ENCODE data around the gene DBNL.

The DBNL gene

DNA sequence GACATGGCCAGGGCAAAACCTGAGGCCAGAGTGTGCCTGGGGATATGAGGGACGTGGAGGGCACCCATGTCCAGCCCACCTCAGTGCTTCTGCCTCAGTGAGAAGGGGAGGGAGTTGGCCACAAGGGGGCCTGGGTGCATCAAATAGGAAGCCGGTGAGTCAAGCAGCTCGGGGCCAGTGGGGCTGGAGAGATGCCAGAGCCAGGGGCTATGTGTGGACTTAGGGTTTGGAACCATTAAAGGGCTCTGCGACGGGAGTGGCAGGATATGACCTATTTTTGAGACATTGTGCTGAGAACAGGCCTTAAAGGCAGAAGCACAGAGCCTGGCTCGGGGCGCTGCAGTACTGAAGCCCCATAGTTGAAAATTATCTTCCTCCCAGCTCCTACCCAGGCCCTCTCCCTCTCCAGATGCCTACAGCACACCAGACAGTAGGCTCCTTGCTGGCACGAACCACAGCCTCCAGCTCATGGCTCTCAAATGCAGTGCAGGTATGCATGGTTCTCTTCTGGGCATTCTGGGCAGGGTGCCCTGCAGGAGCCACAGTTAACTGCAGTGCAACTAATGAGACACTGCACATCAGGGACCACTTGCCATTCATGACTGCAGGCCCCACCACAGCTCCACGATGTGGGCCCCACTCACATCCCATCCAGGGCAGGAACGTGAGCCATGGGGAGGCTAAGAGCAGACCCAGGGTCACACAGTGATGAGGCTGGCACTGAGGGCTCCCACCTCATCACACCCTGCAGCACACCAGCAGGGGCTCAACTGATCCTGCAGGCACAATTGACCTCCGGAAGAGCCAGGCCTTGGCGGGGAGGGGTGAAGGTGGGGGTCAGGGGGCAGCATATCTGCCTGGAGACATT, 28.1 kb downstream of the DBNL start:
- Histone ChIP-seq H3K9me3 (ENCODE audit: insufficient read depth, low read length) (no peaks in the 10 kb centered on the region), H3K36me3 (replicated peaks; ENCODE audit: low read depth, low read length) (peaks cover 32% of the 10 kb centered on the region), H3K27ac (ENCODE audit: low read length) (no peak overlapping the region), H2AFZ (ENCODE audit: low read depth, low read length) (no peak overlapping the region), H4K20me1 (ENCODE audit: insufficient read depth, low read length) (0 out of 2 replicates have a peak, but pooled peaks cover 3% of the 10 kb centered on the region), H3K27me3 (ENCODE audit: low read depth, low read length) (no peaks in the 10 kb centered on the region), H3K4me2 (ENCODE audit: low read length) (no peak overlapping the region), H3K4me1 (ENCODE audit: low read length) (no peaks in the 10 kb centered on the region; the same call in 1 of the 2 replicates), H3K79me2 (ENCODE audit: low read length) (no peaks in the 10 kb centered on the region), H3K9ac (ENCODE audit: low read length) (no peak overlapping the region), H3K4me3 (ENCODE audit: low read length) (no peak overlapping the region)
- TF ChIP-seq CTCF (IDR thresholded peaks at IDR 0.05; ENCODE audit: low read depth, low read length) (peak; percentile 57), EZH2phosphoT487 (IDR thresholded peaks at IDR 0.05; ENCODE audit: low read depth) (no peak)

GRCh38 chr7:44073664-44074348, 29.3 kb downstream of the DBNL start:
- H3K4me2 ChIP-seq (ENCODE audit: low read length), result no peak overlapping the region
- H4K20me1 ChIP-seq (ENCODE audit: insufficient read depth, low read length), result 0 out of 2 replicates have a peak, but pooled peaks cover 3% of the 10 kb centered on the region
- peaks cover 44% of the 10 kb centered on the region for H3K36me3 ChIP-seq (replicated peaks; ENCODE audit: low read depth, low read length)
- H3K4me3 ChIP-seq (ENCODE audit: low read length), result no peak overlapping the region
- no peak overlapping the region for H3K27ac ChIP-seq (ENCODE audit: low read length)
- H2AFZ ChIP-seq (ENCODE audit: low read depth, low read length), result no peak overlapping the region
- no peak overlapping the region for H3K9ac ChIP-seq (ENCODE audit: low read length)
- H3K4me1 ChIP-seq (ENCODE audit: low read length), result no peaks in the 10 kb centered on the region; the same call in 1 of the 2 replicates
- no peaks in the 10 kb centered on the region for H3K79me2 ChIP-seq (ENCODE audit: low read length)
- no peaks in the 10 kb centered on the region for H3K27me3 ChIP-seq (ENCODE audit: low read depth, low read length)
- no peaks in the 10 kb centered on the region for H3K9me3 ChIP-seq (ENCODE audit: insufficient read depth, low read length)
- TF ChIP-seq EZH2phosphoT487 (IDR thresholded peaks at IDR 0.05; ENCODE audit: low read depth) (no peak), CTCF (IDR thresholded peaks at IDR 0.05; ENCODE audit: low read depth, low read length) (no peak)

GRCh38 chr7:44074349-44074695, 29.8 kb downstream of the DBNL start:
- no peak overlapping the region for H3K4me3 ChIP-seq (ENCODE audit: low read length)
- 0 out of 2 replicates have a peak, but pooled peaks cover 3% of the 10 kb centered on the region for H4K20me1 ChIP-seq (ENCODE audit: insufficient read depth, low read length)
- TF ChIP-seq CTCF (IDR thresholded peaks at IDR 0.05; ENCODE audit: low read depth, low read length) (no peak), EZH2phosphoT487 (IDR thresholded peaks at IDR 0.05; ENCODE audit: low read depth) (no peak)
- H3K79me2 ChIP-seq (ENCODE audit: low read length), result no peaks in the 10 kb centered on the region
- H3K9ac ChIP-seq (ENCODE audit: low read length), result no peak overlapping the region
- no peaks in the 10 kb centered on the region; the same call in 1 of the 2 replicates for H3K4me1 ChIP-seq (ENCODE audit: low read length)
- H3K36me3 ChIP-seq (replicated peaks; ENCODE audit: low read depth, low read length), result peaks cover 49% of the 10 kb centered on the region
- H3K27ac ChIP-seq (ENCODE audit: low read length), result no peak overlapping the region
- no peaks in the 10 kb centered on the region for H3K27me3 ChIP-seq (ENCODE audit: low read depth, low read length)
- H3K4me2 ChIP-seq (ENCODE audit: low read length), result no peak overlapping the region
- H3K9me3 ChIP-seq (ENCODE audit: insufficient read depth, low read length), result no peaks in the 10 kb centered on the region
- H2AFZ ChIP-seq (ENCODE audit: low read depth, low read length), result no peak overlapping the region

All from OCI-LY3 (cell line).